Measurements from ENCODE around the gene GAK. TPM values are rescaled to one million over a fixed set of nuclear protein-coding genes. Genes with fewer than 3 reads are reported as not detected.
A peak's percentile ranks its signal among the peaks of the same experiment; 100 is the strongest.

The GAK gene
- total RNA-seq, 2 donors from 2014 or later, result 104 to 121 TPM

DNA sequence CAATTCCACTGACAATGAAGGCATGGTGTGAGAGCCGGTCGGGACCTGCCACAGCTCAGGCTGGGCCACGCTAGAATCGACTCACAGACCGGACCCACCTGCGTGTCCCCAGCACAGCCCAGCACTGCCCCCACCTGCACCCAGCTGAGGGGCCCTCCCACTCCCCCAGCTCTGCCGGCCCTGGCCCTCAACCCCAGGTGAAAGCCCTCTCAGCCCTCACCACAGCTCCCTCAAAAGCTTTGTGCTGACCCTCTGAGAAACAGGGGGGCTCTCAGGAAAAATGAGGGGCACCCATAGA, 25.1 kb downstream of the GAK start:
- Histone ChIP-seq H3K4me1 (ENCODE audit: control insufficient read depth, insufficient read depth, low read length) (no peaks in the 10 kb centered on the region), H3K27me3 (ENCODE audit: control insufficient read depth, insufficient read depth, low read length, poor library complexity, severe bottlenecking) (no peaks in the 10 kb centered on the region), H3K36me3 (ENCODE audit: control insufficient read depth, insufficient read depth, low read length) (peaks cover 2% of the 10 kb centered on the region), H3K27ac (ENCODE audit: low read depth, low read length) (no peak overlapping the region), H3K4me3 (ENCODE audit: low read length) (no peak overlapping the region), H3K9ac (ENCODE audit: extremely low read depth, low read length, poor library complexity, severe bottlenecking) (no peak overlapping the region), H3K9me3 (ENCODE audit: control insufficient read depth, low read length) (no peaks in the 10 kb centered on the region)
- H3K4me1 Mint-ChIP-seq, result peaks cover 6% of the 10 kb centered on the region
- H3K27me3 Mint-ChIP-seq (ENCODE audit: insufficient read depth), result no peaks in the 10 kb centered on the region
- H3K36me3 Mint-ChIP-seq (ENCODE audit: low read depth), result peaks cover 46% of the 10 kb centered on the region
- DNase-seq, result no peak
- H3K9me3 Mint-ChIP-seq, result peaks cover 9% of the 10 kb centered on the region
- H3K4me3 Mint-ChIP-seq, result no peak overlapping the region
- no peak overlapping the region for H3K27ac Mint-ChIP-seq
- 91 to 96% methylated on average over 5 to 7 of the region's 7 CpGs for WGBS, 2 experiments (ENCODE audit: insufficient coverage in 1 of 2, insufficient read length in 1 of 2)
- TF ChIP-seq, protein P1, sequence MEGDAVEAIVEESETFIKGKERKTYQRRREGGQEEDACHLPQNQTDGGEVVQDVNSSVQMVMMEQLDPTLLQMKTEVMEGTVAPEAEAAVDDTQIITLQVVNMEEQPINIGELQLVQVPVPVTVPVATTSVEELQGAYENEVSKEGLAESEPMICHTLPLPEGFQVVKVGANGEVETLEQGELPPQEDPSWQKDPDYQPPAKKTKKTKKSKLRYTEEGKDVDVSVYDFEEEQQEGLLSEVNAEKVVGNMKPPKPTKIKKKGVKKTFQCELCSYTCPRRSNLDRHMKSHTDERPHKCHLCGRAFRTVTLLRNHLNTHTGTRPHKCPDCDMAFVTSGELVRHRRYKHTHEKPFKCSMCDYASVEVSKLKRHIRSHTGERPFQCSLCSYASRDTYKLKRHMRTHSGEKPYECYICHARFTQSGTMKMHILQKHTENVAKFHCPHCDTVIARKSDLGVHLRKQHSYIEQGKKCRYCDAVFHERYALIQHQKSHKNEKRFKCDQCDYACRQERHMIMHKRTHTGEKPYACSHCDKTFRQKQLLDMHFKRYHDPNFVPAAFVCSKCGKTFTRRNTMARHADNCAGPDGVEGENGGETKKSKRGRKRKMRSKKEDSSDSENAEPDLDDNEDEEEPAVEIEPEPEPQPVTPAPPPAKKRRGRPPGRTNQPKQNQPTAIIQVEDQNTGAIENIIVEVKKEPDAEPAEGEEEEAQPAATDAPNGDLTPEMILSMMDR (conservative IDR thresholded peaks at IDR 0.05), result no peak

DNA sequence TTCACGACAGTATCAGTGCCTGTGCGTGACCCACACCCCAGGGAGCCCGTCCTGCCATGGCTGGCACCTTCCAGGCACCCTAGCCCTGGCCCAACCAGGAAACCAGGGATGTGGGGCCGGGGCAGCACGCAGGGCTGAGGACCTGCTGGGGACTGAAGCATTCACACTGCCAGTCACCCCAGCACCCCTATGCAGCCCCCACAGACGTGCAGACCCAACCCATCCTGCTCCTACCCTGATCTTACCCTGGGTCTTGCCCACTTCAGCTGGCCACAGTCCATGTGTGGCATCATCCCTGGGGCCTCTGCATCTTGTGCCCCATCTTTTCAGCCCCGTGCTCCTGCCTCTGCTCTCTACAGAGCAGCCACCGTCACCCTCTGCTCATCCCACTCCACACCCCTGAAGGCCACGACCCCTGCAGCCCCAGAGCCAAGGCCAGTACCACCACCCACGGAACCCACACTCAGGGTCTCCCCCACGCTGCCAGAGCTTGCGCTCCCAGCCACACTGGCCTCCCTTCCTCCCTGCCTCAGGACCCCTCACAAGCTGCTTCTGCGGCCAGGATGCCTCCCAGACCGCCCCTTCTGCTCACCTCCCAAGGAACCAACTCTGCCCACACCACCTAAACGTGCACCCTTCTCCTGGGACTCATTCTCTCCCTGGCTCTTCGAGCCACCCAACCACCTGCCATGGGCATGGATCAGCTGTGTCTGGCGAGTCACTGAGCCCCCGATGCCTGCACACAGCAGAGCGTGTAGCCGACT, 25.6 kb downstream of the GAK start:
- Histone ChIP-seq H3K36me3 (ENCODE audit: control insufficient read depth, insufficient read depth, low read length) (peaks cover 2% of the 10 kb centered on the region), H3K27me3 (ENCODE audit: control insufficient read depth, insufficient read depth, low read length, poor library complexity, severe bottlenecking) (no peaks in the 10 kb centered on the region), H3K4me3 (ENCODE audit: low read length) (no peak overlapping the region), H3K4me1 (ENCODE audit: control insufficient read depth, insufficient read depth, low read length) (no peaks in the 10 kb centered on the region), H3K27ac (ENCODE audit: low read depth, low read length) (peak overlapping the region; percentile 89), H3K9ac (ENCODE audit: extremely low read depth, low read length, poor library complexity, severe bottlenecking) (no peak overlapping the region), H3K9me3 (ENCODE audit: control insufficient read depth, low read length) (no peaks in the 10 kb centered on the region)
- Mint-ChIP-seq H3K4me3 (no peak overlapping the region), H3K36me3 (ENCODE audit: low read depth) (peaks cover 46% of the 10 kb centered on the region), H3K9me3 (peaks cover 9% of the 10 kb centered on the region), H3K4me1 (peaks cover 6% of the 10 kb centered on the region), H3K27me3 (ENCODE audit: insufficient read depth) (no peaks in the 10 kb centered on the region), H3K27ac (no peak overlapping the region)
- no peak for DNase-seq
- TF ChIP-seq, protein P1 (conservative IDR thresholded peaks at IDR 0.05), result no peak
- WGBS, 2 experiments (ENCODE audit: insufficient coverage in 1 of 2, insufficient read length in 1 of 2), result 95 to 98% methylated on average over 10 to 20 of the region's 20 CpGs

DNA sequence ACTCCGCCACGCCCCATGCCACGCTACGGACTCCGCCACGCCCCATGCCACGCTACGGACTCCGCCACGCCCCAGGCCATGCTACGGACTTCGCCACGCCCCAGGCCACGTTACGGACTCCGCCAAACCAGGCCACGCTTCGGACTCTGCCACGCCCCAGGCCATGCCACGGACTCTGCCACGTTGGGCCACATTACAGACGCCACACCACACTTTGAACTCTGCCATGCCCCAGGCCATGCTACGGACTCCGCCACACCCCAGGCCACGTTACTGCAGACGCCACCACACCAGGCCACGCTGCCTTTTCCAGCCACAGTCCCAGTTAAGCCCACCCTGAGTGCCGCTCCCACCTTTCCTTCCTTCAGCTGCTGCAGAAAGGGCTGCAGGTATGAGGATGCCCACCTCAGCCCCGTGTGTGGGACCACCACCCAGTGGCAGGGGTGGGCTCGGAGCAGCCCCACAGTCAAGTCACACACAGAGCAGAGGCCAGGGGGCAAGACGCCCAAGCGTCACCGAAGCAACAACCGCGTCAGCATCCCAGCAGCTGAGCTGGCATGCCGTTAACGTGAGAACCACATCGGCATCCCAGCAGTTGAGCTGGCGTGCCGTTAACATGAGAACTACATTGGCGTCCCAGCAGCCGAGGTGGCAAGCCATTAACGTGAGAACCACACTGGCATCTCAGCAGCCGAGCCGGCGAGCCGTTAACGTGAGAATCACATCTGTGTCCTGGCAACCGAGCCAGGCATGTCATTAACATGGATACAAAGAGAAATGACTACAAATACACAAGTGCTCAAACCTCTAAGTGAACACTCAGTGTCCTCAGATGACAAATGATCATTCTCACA, 26.4 kb downstream of the GAK start:
- Mint-ChIP-seq H3K4me1 (peaks cover 6% of the 10 kb centered on the region), H3K9me3 (peaks cover 9% of the 10 kb centered on the region), H3K27me3 (ENCODE audit: insufficient read depth) (no peaks in the 10 kb centered on the region), H3K36me3 (ENCODE audit: low read depth) (peaks cover 40% of the 10 kb centered on the region), H3K4me3 (no peak overlapping the region), H3K27ac (no peak overlapping the region)
- H3K4me3 ChIP-seq (ENCODE audit: low read length), result no peak overlapping the region
- DNase-seq, result no peak
- no peaks in the 10 kb centered on the region for H3K27me3 ChIP-seq (ENCODE audit: control insufficient read depth, insufficient read depth, low read length, poor library complexity, severe bottlenecking)
- no peak overlapping the region for H3K9ac ChIP-seq (ENCODE audit: extremely low read depth, low read length, poor library complexity, severe bottlenecking)
- no peaks in the 10 kb centered on the region for H3K9me3 ChIP-seq (ENCODE audit: control insufficient read depth, low read length)
- H3K36me3 ChIP-seq (ENCODE audit: control insufficient read depth, insufficient read depth, low read length), result no peaks in the 10 kb centered on the region
- TF ChIP-seq, protein P1 (conservative IDR thresholded peaks at IDR 0.05), result no peak
- 96% methylated on average over 39 to 49 of the region's 49 CpGs for WGBS, 2 experiments (ENCODE audit: insufficient coverage in 1 of 2, insufficient read length in 1 of 2)
- no peaks in the 10 kb centered on the region for H3K4me1 ChIP-seq (ENCODE audit: control insufficient read depth, insufficient read depth, low read length)
- H3K27ac ChIP-seq (ENCODE audit: low read depth, low read length), result peak overlapping the region; percentile 89
